GM23248 (cell line): ENCODE measurements around the gene TTF1.

Experiments
- EZH2 ChIP-seq: fragments of 200-600 bp; sonication (generic); IDR thresholded peaks from 2 replicates; pipeline ENCODE4 v1.6.1; 2018; ENCODE audit warnings: antibody characterized with exemption, mild to moderate bottlenecking; ENCODE audit not compliant: insufficient read depth, poor library complexity, severe bottlenecking
- EZH2phosphoT487 ChIP-seq: fragments of 200-600 bp; sonication (generic); IDR thresholded peaks from 2 replicates; pipeline ENCODE4 v1.6.1; 2018; ENCODE audit warnings: antibody characterized with exemption, moderate library complexity, mild to moderate bottlenecking, low read depth; ENCODE audit not compliant: insufficient read depth

DNA sequence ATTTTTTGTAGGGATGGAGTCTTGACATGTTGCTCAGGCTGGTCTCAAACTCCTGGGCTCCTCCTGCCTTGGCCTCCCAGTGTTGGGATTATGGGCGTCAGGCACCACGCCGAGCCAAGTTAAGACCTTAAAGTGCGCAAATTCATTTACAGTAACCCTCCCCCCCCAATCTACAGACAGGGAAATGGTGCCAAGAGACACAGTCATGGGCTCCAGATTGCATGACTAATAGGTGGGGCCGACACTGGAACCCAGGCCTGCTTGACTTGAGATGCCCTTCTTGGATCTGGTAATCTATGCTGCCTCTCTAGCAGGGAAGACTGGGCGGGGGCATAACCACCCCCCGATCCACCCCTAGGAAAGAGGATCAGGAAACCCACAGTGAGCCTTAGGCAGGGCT lies 19.5 kb downstream of the TTF1 start:
- TF ChIP-seq EZH2phosphoT487 = no peak
- no peak for TF ChIP-seq EZH2
